Measurements from ENCODE around the gene GAS7.

Gene GAS7
- total RNA-seq = 0.07 to 1.7 (median 0.38) reads per million in 3 experiments

DNA sequence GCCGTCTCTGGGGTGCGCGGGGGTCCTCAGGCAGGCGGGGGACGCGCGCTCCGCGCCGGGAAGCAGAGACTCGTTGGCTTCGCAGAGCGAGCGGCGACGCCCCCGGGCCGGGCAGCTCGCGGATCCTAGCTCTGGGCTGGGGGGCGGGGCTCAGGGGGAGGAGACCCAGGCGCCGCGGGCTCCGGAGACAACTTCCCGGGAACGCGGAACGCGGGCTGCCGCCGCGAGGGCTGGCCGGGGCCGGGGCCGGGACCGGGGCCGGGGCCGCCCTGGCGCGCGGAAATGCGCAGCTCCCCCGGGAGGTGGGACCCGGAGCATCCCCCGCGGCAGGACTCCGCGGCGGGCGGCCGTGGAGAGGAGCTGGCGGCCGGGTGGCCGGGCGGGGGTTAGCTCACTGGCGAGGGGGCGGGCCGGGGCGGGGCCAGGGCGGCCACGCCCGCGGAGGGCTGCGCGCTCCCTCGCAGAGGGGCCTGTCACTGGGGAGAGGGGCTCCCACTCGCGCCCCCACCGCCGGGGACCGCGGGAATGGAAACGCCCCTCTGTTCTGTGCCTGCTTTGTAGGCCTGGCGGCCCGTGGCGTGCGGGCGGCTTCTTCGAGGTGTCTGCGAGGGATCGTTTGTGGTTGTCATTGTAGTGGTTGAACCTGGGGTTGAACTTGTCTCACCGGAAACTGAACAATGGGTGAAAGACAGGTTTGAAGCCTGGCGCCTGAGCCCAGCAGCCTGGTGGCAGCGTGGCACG lies at the start of gene GAS7:
GAS7 (minus strand) TSS at position 98 of the 741 bp plus-strand sequence.
- DNase-seq = peak; percentile 20

DNA sequence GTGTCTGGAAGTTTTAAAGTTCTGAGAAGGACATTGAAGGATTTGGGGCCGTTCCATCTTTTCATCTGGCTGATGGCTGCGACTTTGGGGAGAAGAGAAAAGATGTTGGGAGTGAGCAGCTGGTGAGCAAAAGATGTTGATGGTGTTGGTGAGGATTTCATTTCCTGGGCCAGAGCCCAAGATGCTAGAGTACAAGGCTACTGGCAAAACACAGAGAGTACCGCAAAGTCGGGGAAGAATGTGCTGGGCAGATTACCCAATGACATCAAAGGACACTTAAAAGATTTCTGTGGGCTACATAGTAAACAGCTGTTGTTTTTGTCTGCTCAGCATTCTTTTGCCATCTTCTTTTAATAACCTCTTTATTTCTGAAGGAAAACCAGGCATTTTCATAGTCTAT lies 49.4 kb upstream of the GAS7 start:
- no peak for DNase-seq

DNA sequence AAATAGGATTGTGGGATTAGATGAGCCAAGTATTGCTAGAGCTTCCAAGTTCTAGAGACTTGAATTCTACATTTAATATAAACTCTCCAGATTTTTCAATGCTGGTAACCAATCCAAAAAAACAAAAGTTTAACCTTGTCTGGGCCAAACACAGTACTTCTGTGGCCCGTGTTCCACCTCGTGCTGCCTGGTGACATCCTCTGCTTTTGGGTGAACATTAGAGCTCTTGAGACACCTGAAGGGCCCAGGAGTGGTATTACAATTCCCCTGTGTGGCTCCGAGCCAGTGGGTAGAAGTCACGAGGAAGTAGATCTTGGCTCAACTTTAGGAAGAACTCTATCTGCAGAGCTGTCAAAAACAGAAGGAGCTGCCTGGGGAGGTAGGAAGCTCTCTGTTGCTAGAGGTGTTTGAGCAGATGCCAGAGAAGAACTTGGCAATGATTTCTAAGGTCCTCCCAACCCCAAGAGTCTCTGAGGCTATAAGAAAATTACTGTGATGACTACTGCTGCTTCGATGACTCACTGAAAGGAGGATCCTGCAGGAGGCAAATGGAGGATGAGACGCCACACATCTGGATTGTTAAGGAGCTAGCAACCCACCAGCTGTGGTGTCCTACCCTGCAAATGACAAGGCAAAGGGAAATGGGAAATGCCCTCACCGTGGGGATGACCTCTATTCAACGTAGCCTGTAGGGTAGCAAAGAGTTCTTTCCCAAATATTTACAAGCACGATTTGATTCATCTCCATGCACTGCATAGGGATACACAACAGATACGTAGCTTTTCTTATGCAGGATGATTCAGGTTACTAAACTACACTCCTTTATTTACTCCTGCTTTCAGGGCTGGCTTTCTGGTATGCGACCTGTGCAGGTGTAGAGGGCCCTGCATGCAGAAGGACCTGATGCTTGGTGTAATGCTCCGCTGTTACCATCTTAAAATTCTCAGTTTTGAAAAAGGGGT lies 45.8 kb upstream of the GAS7 start:
- no peak for DNase-seq

DNA sequence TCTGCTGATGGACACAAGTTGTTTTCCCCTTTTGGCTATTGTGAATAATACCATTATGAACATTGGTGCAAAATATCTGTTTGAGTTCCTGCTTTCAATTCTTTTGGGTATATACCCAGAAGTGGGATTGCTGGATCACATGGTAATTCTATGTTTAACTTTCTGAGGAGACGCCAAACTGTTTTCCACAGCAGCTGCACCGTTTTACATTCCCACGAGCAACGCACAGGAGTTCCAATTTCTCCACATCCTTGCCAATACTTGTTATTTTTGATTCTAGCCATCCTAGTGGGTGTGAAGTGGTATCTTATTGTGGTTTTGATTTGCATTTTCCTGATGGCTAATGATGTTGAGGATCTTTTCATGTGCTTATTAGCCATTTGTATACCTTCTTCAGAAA lies 43.4 kb upstream of the GAS7 start:
- no peak for DNase-seq

DNA sequence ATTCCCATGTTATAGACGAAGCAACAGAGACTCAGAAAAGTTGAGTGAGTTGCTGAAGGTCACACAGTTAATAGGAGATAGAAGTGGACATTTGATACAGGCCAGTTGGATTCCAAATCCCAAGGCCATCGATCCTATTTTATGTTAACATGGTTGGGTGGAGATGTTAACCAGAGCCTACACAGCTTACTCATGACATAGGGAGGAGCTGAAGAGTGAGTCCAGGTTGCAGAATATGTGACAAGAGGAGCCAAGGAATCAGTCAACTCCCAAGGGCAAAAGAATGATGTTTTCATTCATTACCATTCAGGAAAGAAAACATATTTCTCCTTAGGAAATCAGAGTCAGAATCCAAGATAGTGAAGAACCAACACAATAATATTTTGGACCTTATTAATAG lies 40.3 kb upstream of the GAS7 start:
- DNase-seq = no peak

DNA sequence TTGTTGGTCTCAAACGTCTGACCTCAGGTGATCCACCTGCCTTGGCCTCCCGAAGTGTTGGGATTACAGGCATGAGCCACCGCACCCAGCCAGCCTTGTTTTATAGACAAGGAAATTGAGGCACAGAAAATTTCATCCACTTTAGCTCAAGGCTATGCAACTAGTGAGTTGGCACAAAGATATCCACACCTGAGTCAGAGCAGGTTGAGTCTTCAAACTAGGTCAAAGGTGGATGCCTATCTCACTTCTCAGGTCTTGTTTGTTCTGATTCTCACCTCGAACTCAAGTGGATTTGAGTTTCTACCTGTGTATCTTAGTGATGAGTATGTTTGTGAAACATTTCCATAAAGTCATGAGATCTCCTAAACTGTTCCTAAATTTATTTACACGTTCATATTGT lies 35.6 kb upstream of the GAS7 start:
- no peak for DNase-seq

DNA sequence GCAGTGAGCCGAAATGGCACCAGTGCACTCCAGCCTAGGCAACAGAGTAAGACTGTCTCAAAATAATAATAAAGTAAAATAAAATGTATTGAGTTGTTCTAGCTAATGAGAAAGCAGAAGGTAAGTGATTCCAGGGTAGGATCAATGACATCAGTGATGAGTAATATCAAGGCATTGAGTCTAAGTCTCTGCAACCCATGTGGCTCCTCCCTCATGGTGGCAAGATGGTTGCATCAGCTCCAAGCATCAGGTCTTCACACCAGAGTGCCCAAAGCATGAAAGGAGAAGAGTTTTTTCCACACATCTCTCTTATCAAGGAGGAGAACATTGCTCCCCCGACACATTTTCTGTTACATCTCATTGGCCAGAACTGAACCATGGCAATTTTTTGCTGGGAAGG lies 34.8 kb upstream of the GAS7 start:
- DNase-seq = no peak

DNA sequence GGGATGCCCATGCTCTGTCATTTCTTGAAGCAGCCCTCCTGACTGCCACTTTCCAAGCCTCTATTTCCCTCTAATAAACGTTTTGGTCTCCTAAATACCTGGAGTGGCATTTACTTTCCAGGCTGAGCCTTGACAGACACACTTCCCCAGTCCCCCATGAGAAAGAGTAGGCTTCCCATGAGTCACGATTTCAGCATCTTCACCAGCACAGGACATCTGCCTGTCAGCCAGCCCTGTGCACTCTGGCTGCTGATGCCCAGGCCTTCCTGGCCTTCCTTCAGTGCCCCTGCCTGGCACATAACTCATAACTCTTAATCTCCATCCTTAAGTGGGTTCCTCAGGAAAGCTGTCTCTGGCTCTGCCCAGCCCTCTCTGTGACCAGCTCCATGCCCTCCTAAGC lies 30.8 kb upstream of the GAS7 start:
- no peak for DNase-seq

DNA sequence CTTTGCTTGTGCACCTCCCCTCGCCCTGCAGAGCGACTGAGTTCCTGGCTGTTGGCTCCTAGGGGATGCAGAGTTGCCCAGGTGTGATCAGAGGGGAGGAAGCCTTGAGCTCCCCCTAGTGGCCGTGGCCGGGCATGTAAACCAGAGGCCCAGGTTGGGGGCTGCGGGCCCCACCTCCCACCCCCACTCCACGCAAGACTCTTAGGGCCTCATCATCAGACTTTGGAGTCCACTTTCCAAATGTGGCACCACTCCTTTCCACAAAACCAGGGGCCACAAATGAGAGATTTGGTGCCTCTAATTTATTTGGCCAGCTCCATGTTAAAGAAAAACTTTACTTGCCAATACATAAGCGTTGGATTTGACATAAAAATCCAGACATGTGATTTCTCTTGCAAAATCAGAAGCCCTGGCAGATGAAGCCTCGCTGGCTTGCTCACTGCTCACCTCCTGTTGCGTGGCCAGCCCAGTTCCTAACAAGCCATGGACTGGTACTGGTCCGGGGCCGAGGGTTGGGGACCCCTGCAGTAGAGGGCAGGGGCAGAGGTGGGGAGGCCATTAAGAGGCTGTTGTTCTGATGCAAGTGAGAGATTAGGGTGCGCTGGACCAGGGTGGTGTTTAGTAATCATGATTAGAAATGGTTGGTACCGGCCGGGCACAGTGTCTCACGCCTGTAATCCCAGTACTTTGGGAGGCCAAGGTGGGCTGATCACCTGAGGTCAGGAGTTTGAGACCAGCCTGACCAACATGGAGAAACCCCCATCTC lies 28.7 kb upstream of the GAS7 start:
- DNase-seq = no peak

DNA sequence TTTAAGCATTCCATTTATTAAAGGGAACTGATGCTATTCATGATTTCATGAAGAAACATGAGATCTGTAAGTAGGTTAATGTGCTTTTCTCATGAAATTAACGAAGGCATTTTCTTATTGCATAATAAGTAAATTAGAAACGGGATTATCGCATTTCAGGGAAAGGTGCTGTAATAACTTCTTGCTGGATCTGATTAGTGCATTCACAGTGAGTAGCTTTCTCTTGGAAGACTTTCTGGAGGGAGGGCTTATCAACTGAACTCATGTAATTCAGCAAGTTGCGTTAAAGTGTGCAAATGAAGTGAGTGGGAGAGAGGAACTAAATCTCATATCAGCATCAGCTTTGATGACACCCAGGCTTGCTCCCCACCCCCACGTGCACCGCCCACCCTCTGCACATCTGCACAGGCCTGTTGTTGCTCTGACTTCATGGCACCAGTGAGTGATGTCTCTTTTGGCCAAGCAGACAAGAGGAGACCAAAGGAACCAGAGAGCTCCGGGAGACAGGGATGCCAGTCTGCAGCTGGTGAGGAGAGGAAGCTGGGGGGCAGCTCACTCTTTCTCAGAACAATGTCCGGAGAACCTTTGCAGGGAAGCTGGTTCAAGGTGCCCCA lies 26.3 kb upstream of the GAS7 start:
- DNase-seq = no peak

DNA sequence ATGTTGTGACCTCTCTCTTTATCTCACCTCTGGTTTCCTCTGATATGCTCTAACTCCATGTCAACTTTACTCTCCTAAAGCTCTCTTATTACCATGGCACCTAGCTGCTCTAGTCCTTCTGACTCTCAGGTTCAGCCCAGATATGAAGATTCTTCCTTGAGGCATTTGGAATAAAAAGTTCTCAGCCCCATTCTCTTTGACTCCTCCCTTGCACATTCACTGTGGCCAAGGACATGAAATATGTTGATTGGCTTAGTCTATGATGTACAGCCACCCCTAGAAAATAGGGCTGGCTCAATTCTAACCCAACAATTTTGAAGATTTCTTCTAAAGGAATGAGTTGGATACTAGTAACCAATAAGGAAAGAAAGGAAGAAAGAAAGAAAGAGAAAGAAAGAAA lies 20.8 kb upstream of the GAS7 start:
- no peak for DNase-seq

DNA sequence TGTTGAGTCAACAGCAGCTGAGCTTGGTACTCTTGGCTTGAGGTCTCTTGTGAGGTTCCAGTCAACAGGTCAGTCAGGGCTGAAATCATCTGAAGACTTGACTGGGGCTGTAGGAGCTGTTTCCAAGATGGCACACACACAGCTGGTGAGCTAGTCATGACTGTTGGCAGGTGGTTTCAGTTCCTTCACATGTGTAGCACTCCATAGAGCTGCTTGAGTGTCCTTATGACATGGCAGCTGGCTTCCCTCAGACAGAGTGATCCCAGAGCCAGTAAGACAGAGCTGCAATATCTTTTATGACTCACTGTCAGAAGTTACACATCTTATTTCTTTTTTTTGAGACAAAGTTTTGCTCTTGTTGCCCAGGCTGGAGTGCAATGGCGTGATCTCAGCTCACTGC lies 19.5 kb upstream of the GAS7 start:
- DNase-seq = no peak

DNA sequence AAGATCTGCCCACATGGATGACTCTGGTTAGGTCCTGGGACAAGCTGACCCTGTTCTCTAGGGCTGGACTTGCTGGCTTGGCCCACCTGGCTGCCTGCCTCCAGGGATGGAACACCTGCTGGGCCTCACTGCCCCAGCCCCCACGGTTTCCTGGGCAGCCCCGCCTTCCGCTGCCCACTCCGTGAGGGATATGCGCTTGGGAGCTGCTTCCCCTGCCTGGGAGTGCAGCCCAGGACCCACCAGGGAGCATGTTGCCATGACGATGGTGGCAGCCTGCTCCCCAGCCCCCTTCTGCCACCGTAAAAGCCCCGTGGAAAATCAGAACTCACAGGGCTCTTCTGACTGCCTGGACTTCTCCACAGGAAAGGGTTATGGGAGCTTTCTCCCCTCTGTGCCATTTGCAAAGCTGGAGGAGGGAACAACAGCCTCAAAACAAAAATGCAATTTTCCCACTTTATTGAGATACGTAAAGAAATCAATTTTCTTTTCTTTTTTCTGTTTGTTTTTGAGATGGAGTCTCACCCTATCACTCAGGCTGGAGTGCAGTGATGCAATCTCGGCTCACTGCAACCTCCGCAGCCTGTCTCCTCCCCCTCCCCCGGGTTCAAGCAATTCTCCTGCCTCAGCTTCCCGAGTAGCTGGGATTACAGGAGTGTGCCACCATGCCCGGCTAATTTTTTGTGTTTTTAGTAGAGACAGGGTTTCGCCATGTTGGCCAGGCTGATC lies 18.0 kb upstream of the GAS7 start:
- no peak for DNase-seq

DNA sequence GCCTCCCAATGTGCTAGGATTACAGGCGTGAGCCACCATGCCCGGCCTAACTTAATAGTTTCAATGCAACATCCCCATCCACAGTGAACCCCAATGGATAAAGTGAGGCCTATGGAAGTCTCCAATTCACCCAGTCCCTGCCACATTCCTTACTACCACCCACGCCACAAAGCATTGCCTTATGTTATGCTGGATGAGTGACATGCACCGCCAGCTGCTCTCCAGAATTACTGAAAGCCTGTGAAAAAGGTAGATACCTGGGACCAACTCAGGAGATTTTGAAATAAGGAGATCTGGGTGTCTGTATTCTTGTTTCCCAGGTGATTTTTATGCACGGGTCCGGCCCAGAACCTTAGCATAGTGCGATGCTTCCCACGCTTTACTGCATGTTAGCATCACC lies 16.9 kb upstream of the GAS7 start:
- no peak for DNase-seq

DNA sequence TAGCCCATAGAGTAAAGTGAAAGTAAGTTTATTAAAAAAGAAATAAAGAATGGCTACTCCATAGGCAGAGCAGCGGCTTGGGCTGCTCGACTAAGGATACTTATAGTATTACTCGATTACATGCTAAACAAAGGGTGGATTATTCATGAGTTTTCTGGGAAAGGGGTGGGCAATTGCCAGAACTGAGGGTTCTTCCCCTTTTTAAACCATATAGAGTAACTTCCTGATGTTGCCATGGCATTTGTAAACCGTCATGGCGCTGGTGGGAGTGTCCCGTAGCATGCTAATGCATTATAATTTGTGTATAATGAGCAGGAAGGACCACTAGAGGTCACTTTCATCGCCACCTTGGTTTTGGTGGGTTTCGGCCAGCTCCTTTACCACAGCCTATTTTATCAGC lies 13.3 kb upstream of the GAS7 start:
- DNase-seq = no peak

DNA sequence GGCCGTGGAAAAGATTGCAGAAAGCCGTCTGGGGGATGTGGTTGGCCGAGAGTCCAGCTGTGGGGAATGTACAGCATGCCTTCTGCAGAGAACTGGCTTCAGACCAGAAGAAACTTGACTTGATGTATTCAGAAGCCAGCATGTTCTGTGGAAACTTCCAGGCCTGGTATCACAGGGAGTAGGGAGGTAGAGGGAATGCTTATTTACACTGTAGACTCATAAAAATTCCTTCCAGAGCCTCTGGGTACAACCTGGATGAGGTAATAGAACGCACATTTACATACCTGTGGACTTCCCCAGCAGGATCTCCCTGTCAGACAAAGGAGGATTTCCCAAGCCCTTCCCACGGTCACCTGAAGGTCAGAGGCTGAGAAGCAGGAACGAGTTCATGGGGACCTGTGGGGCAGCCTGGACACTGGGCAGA lies 11.8 kb upstream of the GAS7 start:
- DNase-seq = no peak

DNA sequence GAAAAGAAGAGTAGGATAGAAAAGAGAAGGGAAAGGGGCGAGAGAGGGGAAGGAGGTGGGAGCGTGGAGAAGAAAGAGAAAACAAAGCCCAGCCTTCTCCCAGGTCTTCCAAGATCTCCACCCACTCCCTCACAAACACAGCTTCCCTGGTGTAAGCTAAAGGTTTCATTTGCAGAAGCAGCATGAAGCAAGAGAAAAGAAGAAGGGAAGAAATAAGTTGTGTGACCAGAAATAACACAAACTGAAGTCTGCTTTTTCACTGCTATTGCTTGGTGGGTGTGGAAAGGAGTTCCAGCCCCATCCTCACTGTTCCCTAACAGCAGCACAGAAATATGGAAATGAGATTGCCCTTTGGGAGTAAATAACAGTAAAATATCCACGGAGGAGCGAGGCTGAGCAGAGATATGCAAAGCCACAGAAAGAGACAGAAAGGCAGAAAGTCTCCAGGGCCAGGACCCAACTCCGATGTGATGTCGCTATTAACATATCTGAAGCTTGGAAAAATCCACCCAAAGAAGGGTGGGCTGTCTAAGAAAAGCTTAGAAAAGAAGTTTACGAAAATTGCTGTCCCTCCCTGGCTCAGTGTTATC lies 10.3 kb upstream of the GAS7 start:
- no peak for DNase-seq

DNA sequence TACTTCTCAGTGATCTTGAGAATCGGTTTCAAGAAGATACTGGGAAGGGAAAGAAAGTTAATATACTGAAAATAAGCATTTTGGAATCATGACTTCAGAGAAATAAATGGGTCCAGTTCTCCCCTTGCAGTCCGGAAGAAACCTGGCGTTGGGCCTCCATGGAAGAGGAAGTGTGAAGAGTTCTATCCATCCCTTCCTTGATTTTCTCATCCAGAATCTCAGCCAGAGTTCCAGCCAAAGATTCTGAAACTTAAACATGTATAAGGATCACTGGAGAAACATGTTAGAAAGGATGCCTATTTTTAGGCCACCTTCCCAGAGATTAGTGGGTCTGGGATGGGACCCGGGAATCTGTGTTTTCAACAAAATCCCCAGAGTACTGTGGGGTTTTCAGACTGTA lies 8.7 kb upstream of the GAS7 start:
- no peak for DNase-seq

DNA sequence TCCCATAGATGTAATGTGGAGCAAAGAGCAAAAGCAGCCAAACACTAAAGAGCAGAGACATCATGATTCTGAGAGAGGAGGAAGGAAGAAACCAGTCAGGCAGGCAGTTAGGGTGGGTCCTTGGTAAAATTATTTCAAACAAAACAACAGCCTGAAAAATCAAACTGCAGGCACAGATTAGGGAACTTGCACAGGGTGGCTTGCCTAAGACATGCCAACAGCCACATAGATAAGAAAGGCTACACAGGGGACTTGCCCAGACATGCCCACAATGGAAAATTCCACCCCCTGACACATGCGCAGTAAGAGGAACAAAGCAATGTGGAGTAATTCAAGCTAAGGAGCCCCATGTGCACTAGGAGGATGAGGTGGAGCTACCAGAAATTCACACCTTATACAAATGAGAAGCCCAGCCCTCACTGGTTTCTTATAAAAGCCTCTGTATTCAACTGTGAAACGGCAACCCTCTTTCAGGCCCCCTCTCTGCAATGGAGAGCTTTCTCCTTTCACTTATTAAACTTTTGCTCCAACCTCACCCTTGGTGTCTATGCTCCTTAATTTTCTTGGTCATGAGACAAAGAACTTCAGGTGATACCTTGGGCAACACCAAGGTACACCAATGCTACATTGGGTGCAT lies 7.3 kb upstream of the GAS7 start:
- no peak for DNase-seq

DNA sequence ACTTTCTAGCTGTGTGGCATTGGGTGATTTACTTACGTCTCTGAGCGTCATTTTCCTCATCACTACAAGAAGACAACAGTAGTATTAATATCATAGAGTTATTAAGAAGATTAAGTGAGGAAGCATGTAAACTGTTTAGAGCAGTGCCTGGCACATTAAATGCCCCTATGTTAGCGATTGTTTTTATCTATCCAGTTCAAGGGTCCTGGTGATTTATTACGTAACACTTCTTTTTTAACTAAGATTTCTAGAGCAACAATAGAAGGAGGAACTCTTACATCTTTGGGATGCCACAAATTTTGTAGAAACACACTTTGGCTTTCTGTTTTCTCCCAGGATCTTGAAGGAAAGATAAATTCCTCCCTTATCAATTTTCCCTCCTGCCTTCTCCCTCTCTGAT lies 3.3 kb upstream of the GAS7 start:
- DNase-seq = no peak

DNA sequence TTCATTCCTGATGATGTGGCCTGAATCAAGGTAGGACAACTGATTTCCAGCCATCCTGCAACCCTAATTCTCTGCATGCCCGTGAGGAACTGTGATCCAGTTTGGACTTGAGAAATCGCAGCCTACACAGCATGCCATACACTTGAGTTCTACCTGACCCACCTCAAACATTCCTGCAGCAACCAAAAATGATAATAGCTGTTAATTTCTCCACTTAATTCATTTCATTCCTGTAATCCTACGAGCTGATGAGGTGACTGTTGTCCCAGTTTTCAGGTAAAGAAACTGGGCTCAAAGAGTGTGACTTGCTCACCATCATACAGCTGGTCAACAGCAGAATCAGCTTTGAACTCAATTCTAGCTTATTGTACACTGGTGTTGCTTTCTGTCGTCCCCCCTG lies 2.2 kb upstream of the GAS7 start:
- DNase-seq = no peak
